Measurements from ENCODE around the gene ANKS1B.

DNA sequence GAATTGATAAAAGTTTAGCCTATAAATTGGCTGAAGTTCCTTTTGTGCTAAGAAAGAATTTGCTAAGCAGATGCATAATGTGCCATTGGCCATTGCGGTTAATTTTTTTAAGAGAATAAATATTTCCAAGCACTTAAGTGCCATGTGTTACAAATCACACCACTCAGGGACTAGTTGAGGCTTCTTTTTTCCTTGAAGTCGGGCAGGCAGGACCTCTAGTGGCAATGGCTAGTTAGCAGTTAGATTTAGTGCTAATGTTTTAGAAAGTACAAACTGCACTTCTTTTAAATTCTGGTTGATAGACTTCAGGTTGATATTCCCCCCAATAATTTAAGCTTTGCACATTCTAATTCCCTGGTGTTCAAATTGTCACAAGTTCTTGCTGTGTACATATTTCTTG, 1045.4 kb downstream of the ANKS1B start:
- TF ChIP-seq YY1 (IDR thresholded peaks at IDR 0.05; ENCODE audit: extremely low read depth, insufficient replicate concordance, low read depth, low read length) (no peak), MAX (IDR thresholded peaks at IDR 0.05) (no peak), POLR2A (IDR thresholded peaks at IDR 0.05; ENCODE audit: borderline replicate concordance, extremely low read depth, insufficient read depth, insufficient read length) (no peak), POLR2AphosphoS5 (IDR thresholded peaks at IDR 0.05; ENCODE audit: low read depth, low read length) (no peak), ZFX (IDR thresholded peaks at IDR 0.05) (no peak), EZH2 (IDR thresholded peaks at IDR 0.05) (no peak)
- TF ChIP-seq, protein P1, sequence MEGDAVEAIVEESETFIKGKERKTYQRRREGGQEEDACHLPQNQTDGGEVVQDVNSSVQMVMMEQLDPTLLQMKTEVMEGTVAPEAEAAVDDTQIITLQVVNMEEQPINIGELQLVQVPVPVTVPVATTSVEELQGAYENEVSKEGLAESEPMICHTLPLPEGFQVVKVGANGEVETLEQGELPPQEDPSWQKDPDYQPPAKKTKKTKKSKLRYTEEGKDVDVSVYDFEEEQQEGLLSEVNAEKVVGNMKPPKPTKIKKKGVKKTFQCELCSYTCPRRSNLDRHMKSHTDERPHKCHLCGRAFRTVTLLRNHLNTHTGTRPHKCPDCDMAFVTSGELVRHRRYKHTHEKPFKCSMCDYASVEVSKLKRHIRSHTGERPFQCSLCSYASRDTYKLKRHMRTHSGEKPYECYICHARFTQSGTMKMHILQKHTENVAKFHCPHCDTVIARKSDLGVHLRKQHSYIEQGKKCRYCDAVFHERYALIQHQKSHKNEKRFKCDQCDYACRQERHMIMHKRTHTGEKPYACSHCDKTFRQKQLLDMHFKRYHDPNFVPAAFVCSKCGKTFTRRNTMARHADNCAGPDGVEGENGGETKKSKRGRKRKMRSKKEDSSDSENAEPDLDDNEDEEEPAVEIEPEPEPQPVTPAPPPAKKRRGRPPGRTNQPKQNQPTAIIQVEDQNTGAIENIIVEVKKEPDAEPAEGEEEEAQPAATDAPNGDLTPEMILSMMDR (IDR thresholded peaks at IDR 0.05 in 2 of 3, conservative IDR thresholded peaks at IDR 0.05 in 1 of 3; ENCODE audit: borderline replicate concordance in 1 of 3, insufficient read depth in 1 of 3, low read depth in 2 of 3, low read length in 2 of 3), result peak; percentile 48 to 67 (median 58); a peak in 5 of 6 replicates
- TF ChIP-seq, protein P2, sequence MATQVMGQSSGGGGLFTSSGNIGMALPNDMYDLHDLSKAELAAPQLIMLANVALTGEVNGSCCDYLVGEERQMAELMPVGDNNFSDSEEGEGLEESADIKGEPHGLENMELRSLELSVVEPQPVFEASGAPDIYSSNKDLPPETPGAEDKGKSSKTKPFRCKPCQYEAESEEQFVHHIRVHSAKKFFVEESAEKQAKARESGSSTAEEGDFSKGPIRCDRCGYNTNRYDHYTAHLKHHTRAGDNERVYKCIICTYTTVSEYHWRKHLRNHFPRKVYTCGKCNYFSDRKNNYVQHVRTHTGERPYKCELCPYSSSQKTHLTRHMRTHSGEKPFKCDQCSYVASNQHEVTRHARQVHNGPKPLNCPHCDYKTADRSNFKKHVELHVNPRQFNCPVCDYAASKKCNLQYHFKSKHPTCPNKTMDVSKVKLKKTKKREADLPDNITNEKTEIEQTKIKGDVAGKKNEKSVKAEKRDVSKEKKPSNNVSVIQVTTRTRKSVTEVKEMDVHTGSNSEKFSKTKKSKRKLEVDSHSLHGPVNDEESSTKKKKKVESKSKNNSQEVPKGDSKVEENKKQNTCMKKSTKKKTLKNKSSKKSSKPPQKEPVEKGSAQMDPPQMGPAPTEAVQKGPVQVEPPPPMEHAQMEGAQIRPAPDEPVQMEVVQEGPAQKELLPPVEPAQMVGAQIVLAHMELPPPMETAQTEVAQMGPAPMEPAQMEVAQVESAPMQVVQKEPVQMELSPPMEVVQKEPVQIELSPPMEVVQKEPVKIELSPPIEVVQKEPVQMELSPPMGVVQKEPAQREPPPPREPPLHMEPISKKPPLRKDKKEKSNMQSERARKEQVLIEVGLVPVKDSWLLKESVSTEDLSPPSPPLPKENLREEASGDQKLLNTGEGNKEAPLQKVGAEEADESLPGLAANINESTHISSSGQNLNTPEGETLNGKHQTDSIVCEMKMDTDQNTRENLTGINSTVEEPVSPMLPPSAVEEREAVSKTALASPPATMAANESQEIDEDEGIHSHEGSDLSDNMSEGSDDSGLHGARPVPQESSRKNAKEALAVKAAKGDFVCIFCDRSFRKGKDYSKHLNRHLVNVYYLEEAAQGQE (IDR thresholded peaks at IDR 0.05; ENCODE audit: low read depth), result no peak

Measured in HCT116 (cell line).